Choroid plexus epithelial cell (primary cell): ENCODE results near the gene USP13.
A peak's percentile ranks its signal among the peaks of the same experiment; 100 is the strongest.

Source experiments
- DNase-seq: peaks from one replicate; pipeline ENCODE4 v3.0.0-alpha.2; 2010; ENCODE audit warnings: low read depth
- H3K4me3 ChIP-seq: 2 replicates; pipeline ENCODE4 v1.5.1; 2011; ENCODE audit warnings: low read depth, mild to moderate bottlenecking, control low read depth, low read length, moderate library complexity
- TF ChIP-seq, protein P1 (sequence below): conservative IDR thresholded peaks from 2 replicates; pipeline ENCODE4 v1.5.1; 2011; ENCODE audit warnings: low read depth, mild to moderate bottlenecking, control low read depth, inconsistent platforms, low read length, moderate library complexity

Gene USP13

DNA sequence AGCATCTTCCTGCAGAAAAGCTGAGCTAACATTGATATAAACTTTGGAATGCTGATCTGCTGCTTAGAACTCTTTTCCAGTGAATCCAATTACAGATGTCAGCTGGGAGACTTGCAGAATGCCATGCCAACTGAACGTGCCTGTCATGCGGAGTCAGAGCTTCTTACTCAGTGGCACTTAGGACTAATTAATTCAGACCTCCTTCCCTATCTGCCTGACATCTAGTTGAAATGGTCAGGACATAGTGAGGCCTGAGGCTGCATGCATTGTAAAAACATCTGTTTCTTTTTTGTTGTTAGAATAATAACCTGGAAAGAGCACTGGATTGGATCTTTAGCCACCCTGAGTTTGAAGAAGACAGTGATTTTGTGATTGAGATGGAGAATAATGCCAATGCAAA lies 112.6 kb downstream of the USP13 start:
- no peak for DNase-seq
- TF ChIP-seq, protein P1, sequence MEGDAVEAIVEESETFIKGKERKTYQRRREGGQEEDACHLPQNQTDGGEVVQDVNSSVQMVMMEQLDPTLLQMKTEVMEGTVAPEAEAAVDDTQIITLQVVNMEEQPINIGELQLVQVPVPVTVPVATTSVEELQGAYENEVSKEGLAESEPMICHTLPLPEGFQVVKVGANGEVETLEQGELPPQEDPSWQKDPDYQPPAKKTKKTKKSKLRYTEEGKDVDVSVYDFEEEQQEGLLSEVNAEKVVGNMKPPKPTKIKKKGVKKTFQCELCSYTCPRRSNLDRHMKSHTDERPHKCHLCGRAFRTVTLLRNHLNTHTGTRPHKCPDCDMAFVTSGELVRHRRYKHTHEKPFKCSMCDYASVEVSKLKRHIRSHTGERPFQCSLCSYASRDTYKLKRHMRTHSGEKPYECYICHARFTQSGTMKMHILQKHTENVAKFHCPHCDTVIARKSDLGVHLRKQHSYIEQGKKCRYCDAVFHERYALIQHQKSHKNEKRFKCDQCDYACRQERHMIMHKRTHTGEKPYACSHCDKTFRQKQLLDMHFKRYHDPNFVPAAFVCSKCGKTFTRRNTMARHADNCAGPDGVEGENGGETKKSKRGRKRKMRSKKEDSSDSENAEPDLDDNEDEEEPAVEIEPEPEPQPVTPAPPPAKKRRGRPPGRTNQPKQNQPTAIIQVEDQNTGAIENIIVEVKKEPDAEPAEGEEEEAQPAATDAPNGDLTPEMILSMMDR, result no peak

DNA sequence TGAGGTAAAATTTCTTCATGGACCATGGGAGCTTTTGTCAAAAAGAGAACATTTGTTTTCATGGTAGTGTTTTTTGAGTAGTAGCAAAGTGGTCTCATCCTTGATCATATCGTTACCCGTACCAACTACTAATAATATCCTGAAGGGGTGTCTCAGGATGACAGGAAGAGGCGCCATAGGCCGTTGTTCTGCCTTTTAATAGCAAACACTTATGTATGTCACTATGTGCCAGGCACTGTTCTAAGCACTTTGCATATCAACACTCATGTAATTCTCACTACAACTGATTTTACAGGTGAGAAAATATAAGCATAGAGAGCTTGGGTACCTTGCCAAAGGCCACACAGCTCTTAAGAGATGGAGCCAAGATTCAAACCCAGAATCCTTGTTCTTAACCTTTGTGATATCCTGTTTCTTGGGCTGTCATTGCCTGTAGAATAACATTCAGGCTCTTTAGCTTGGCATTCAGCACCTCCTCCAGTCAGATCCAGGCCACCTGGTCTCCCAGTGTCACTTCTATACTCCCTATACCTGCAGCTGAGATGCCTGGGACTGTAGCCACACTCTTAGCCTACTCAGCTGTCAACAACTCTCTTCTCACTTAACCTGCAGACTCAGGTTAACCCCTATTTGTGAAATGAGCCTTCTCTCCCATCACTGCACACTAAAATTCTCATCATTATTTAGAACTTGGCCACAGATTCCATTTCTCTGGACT lies 113.7 kb downstream of the USP13 start:
- no peak overlapping the region for H3K4me3 ChIP-seq
- TF ChIP-seq, protein P1, result no peak
- no peak for DNase-seq

More for the DNA sequence above, 112.6 kb downstream of the USP13 start:
- H3K4me3 ChIP-seq, result no peak overlapping the region

DNA sequence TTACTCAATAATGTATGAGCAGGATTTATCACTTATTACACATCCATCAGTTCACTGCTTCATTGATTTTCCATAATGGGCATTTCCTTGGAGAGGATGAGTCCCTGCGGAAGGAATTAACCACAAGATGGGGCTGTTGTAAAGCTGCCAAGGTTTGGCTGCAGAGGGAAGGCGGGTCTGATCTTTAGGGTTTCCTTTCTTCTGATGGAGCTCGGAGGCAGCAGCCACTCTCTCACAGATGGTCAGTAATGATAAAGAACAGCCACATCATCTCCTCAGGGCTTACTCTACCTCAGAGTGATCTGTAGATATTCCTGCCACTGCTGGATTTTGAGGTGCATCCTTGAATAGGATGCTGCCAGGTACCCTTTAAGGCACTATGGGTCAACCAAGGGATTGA lies 115.2 kb downstream of the USP13 start:
- TF ChIP-seq, protein P1, result peak; percentile 82
- H3K4me3 ChIP-seq, result no peak overlapping the region
- peak; percentile 79 for DNase-seq

DNA sequence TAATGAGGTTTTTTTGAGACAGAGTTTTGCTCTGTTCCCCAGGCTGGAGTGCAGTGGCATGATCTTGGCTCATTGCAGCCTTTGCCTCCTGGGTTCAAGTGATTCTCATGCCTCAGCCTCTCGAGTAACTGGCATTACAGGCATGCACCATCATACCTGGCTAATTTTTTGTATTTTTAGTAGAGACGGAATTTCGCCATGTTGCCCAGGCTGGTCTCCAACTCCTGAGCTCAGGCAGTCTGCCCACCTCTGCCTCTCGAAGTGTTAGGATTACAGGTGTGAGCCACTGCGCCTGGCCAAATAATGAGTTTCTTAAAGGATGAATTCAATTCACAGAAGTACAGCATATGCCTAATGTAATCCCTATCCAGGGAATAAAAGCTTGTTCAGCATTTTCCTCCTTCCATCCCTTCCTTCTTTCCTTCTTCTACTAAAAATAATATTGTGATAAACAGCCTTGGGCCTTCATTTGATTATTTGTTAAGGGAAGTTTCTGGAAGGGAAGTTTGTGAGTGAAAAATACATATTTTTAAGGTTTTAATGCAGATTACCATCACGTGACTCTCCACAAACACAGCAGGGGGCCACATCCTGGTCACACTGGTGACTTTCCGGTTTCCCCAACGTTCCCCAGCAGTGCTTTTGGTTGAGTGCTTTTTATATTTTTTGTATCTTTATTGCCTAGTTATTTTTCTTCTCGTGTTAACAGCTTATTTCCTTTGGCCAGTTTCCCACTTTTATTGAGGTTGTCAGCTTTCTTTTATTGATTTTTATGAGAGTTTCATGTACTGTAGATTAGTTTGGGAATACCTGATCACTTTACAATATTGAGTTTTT lies 116.8 kb downstream of the USP13 start:
- no peak overlapping the region for H3K4me3 ChIP-seq
- TF ChIP-seq, protein P1, result no peak
- DNase-seq, result peak; percentile 44

DNA sequence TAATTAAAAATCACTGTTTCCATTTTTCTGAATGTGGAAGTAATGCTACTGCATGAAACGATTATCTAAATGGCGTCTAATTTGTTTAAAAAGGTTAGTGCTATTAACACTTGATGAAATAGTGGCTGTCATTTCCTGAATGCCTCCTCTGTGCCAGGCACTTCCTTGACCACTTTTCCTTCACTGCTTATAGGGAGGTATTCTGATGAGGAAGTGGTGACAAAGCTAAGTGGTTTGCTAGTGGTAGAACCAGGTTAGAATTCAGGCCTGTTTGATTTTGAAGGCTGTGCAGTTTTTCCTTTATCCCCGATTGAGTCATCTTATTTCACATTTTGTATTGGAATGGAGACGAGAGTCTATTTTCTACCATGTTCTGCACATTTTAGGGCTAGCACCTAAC lies 119.0 kb downstream of the USP13 start:
- no peak for DNase-seq
- H3K4me3 ChIP-seq, result no peak overlapping the region
- TF ChIP-seq, protein P1, result no peak

DNA sequence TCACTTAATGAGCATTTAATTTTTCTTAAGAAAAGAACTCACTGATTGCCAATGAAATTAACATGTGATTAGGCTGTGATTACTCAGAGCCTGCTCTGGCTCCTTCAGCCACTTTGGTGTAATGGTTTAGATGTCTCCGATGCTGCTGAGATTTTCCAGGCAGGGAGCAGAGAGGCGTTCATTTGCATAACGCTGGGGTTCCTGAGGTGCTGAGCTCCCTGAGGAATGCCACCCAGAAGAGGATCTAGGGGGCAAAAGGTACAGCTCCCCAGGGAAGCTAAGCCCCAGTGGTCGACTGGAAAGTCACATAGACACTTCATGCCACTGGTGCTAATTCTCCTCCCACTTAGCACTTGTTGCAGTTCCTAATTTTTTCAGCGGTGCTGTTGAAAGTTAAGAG lies 119.5 kb downstream of the USP13 start:
- DNase-seq, result no peak
- no peak overlapping the region for H3K4me3 ChIP-seq
- TF ChIP-seq, protein P1, result no peak
